Fibroblast of lung (primary cell): ENCODE data around the gene GPR82. TPM values are rescaled to one million over a fixed set of nuclear protein-coding genes. Genes with fewer than 3 reads are reported as not detected.

ENCODE experiments used
- DNase-seq, 2 donors: peaks; one replicate each; pipeline versions ENCODE4 v3.0.0 to v3.0.0-alpha.2; 2010; ENCODE audit warnings: low read depth in 2 of 2
- H2AFZ ChIP-seq: 2 replicates; pipeline ENCODE4 v1.5.1; 2012; ENCODE audit warnings: low read length, control low read depth, inconsistent platforms
- H3K27ac ChIP-seq: 2 replicates; pipeline ENCODE4 v1.5.1; 2011; ENCODE audit warnings: low read length, control low read depth; ENCODE audit not compliant: insufficient read depth
- H3K27me3 ChIP-seq: 2 replicates; pipeline ENCODE4 v1.5.1; 2011; ENCODE audit warnings: mild to moderate bottlenecking, low read length; ENCODE audit not compliant: control insufficient read depth, insufficient read depth
- H3K36me3 ChIP-seq: 2 replicates; pipeline ENCODE4 v1.5.1; 2011; ENCODE audit warnings: low read length; ENCODE audit not compliant: control insufficient read depth, insufficient read depth
- H3K4me1 ChIP-seq: 2 replicates; pipeline ENCODE4 v1.5.1; 2011; ENCODE audit warnings: low read length; ENCODE audit not compliant: control insufficient read depth, insufficient read depth; ENCODE audit errors: extremely low read depth
- H3K4me2 ChIP-seq: 2 replicates; pipeline ENCODE4 v1.5.1; 2011; ENCODE audit warnings: low read length, control low read depth; ENCODE audit not compliant: insufficient read depth; ENCODE audit errors: extremely low read depth
- H3K4me3 ChIP-seq, 4 experiments: fragments of 200-600 bp in 1 of 4; sonication (generic) in 1 of 4; replicated peaks in 1 of 4; 2 replicates each; pipeline ENCODE4 v1.5.1; 2011 to 2016; ENCODE audit warnings: low read length in 4 of 4, low read depth in 3 of 4, mild to moderate bottlenecking in 3 of 4, control low read depth in 2 of 4, inconsistent platforms in 1 of 4, mixed read lengths in 1 of 4; ENCODE audit not compliant: insufficient read depth in 1 of 4; ENCODE audit errors: control extremely low read depth in 1 of 4
- H3K79me2 ChIP-seq: 2 replicates; pipeline ENCODE4 v1.5.1; 2012; ENCODE audit warnings: mild to moderate bottlenecking, low read length, inconsistent platforms; ENCODE audit not compliant: control insufficient read depth, insufficient read depth
- H3K9ac ChIP-seq: 2 replicates; pipeline ENCODE4 v1.5.1; 2011; ENCODE audit warnings: mild to moderate bottlenecking, low read length, control low read depth; ENCODE audit not compliant: insufficient read depth
- H3K9me3 ChIP-seq: 2 replicates; pipeline ENCODE4 v1.5.1; 2012; ENCODE audit warnings: low read depth, low read length; ENCODE audit not compliant: control insufficient read depth, insufficient read depth
- H4K20me1 ChIP-seq: 2 replicates; pipeline ENCODE4 v1.5.1; 2011; ENCODE audit warnings: low read length; ENCODE audit not compliant: control insufficient read depth, insufficient read depth; ENCODE audit errors: extremely low read depth
- CTCF ChIP-seq, 2 donors: IDR thresholded peaks in 1 of 2; conservative IDR thresholded peaks in 1 of 2; 1 replicate in 1 of 2; 2 replicates in 1 of 2; pipeline ENCODE4 v1.5.1; 2011 to 2012; ENCODE audit warnings: low read length in 2 of 2, control low read depth in 1 of 2, inconsistent platforms in 1 of 2, low read depth in 1 of 2, mild to moderate bottlenecking in 1 of 2
- EZH2 ChIP-seq: IDR thresholded peaks from 2 replicates; pipeline ENCODE4 v1.5.1; 2012; ENCODE audit warnings: low read length, control low read depth, mild to moderate bottlenecking; ENCODE audit errors: missing control alignments
- polyA plus RNA-seq, 2 donors: library from polyadenylated mRNA; depleted of rRNA in 1 of 2; stranded (reverse) in 1 of 2; unstranded in 1 of 2; fragments of >200 nt; gene quantifications; 2 replicates each; pipeline ENCODE4 v1.2.1, GENCODE V29; 2011 to 2012; ENCODE audit warnings: missing spikeins in 1 of 2
- total RNA-seq: library from RNA; depleted of rRNA; stranded (reverse); fragments of >200 nt; gene quantifications from 2 replicates; pipeline ENCODE4 v1.2.1, GENCODE V29; 2014

Gene GPR82
- total and polyA plus RNA-seq, 2 donors (not counting 1 experiment from before 2014, with no cell fraction given), result not detected

- Histone ChIP-seq H3K9me3 (no peaks in the 10 kb centered on the region), H3K27ac (no peak overlapping the region), H3K9ac (no peak overlapping the region), H4K20me1 (no peaks in the 10 kb centered on the region), H3K27me3 (no peaks in the 10 kb centered on the region), H2AFZ (no peak overlapping the region), H3K36me3 (no peaks in the 10 kb centered on the region), H3K4me3 (no peak overlapping the region), H3K4me1 (no peaks in the 10 kb centered on the region), H3K79me2 (no peaks in the 10 kb centered on the region), H3K4me2 (no peak overlapping the region)
- TF ChIP-seq CTCF (conservative IDR thresholded peaks at IDR 0.05 in 1 of 2, IDR thresholded peaks at IDR 0.05 in 1 of 2; ENCODE audit: low read depth in 1 of 2, low read length in 2 of 2), result no peak
- no peak for TF ChIP-seq EZH2
- no peak for DNase-seq
Measured at GRCh38 chrX:41758401-41758800, 34.4 kb downstream of the GPR82 start.

GRCh38 chrX:41759817-41760216 lies 35.8 kb downstream of the GPR82 start:
- no peak overlapping the region for H3K9ac ChIP-seq
- H3K9me3 ChIP-seq, result no peaks in the 10 kb centered on the region
- H3K27ac ChIP-seq, result no peak overlapping the region
- no peaks in the 10 kb centered on the region for H3K36me3 ChIP-seq
- H3K4me3 ChIP-seq, result no peak overlapping the region
- no peaks in the 10 kb centered on the region for H3K4me1 ChIP-seq
- H3K4me2 ChIP-seq, result no peak overlapping the region
- no peak overlapping the region for H2AFZ ChIP-seq
- no peaks in the 10 kb centered on the region for H3K27me3 ChIP-seq
- TF ChIP-seq EZH2 (no peak), CTCF (conservative IDR thresholded peaks at IDR 0.05 in 1 of 2, IDR thresholded peaks at IDR 0.05 in 1 of 2; ENCODE audit: low read depth in 1 of 2, low read length in 2 of 2) (peak; percentile 54 to 58)
- no peaks in the 10 kb centered on the region for H3K79me2 ChIP-seq
- DNase-seq, result peak; percentile 19 to 67
- no peaks in the 10 kb centered on the region for H4K20me1 ChIP-seq

- H3K27me3 ChIP-seq, result no peaks in the 10 kb centered on the region
- no peak for TF ChIP-seq CTCF (conservative IDR thresholded peaks at IDR 0.05 in 1 of 2, IDR thresholded peaks at IDR 0.05 in 1 of 2; ENCODE audit: low read depth in 1 of 2, low read length in 2 of 2)
- no peak overlapping the region for H3K27ac ChIP-seq
- H3K4me1 ChIP-seq, result no peaks in the 10 kb centered on the region
- no peak overlapping the region for H2AFZ ChIP-seq
- no peaks in the 10 kb centered on the region for H3K36me3 ChIP-seq
- H3K79me2 ChIP-seq, result no peaks in the 10 kb centered on the region
- no peaks in the 10 kb centered on the region for H3K9me3 ChIP-seq
- H3K9ac ChIP-seq, result no peak overlapping the region
- no peak for DNase-seq
- no peak overlapping the region for H3K4me2 ChIP-seq
- no peaks in the 10 kb centered on the region for H4K20me1 ChIP-seq
- no peak overlapping the region for H3K4me3 ChIP-seq
Measured at GRCh38 chrX:41761169-41761568, 37.2 kb downstream of the GPR82 start.
